Measurements from ENCODE around the gene SRRM2.

DNA sequence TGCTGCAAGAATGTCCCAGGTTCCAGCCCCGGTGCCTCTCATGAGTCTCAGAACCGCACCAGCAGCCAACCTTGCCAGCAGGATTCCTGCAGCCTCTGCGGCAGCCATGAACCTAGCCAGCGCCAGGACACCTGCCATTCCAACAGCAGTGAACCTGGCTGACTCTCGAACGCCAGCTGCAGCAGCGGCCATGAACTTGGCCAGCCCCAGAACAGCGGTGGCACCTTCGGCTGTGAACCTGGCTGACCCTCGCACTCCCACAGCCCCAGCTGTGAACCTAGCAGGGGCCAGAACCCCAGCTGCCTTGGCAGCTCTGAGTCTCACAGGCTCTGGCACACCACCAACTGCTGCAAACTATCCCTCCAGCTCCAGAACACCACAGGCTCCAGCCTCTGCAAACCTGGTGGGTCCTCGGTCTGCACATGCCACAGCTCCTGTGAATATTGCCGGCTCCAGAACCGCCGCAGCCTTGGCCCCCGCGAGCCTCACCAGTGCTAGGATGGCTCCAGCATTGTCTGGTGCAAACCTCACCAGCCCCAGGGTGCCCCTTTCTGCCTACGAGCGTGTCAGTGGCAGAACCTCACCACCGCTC, 14.8 kb downstream of the SRRM2 start:
- TF ChIP-seq EZH2 (IDR thresholded peaks at IDR 0.05; ENCODE audit: insufficient read depth, poor library complexity, severe bottlenecking) (no peak), EZH2phosphoT487 (IDR thresholded peaks at IDR 0.05; ENCODE audit: insufficient read depth, low read depth) (no peak)

Data from GM23248 (cell line).